ENCODE results near the gene IGFBP2. TPM values are rescaled to one million over a fixed set of nuclear protein-coding genes. Genes with fewer than 3 reads are reported as not detected.
"Not testable (repeated sequence)": the region's sequence is repeated elsewhere in the genome, so short reads cannot be mapped to it uniquely, and the experiment has no call there.

The IGFBP2 gene
- total and polyA plus RNA-seq, 10 donors: 61.3 to 334 (median 257) TPM

GRCh38 chr2:216591480-216591879, 41.7 kb upstream of the IGFBP2 start:
- H3K4me1 ChIP-seq: peaks cover 0 to 11% (median 5%) of the 10 kb centered on the region in 6 donors
- intact Hi-C loops (cut with DNase I; ENCODE audit: low total_unique reads): no loop called here
- no peaks in the 10 kb centered on the region for H3K27me3 ChIP-seq (replicated peaks in 1 of 7)
- H3K36me3 ChIP-seq: no peaks in the 10 kb centered on the region
- DNase-seq: no peak
- TF ChIP-seq POLR2AphosphoS5 (IDR thresholded peaks at IDR 0.05): no peak
- TF ChIP-seq CTCF (IDR thresholded peaks at IDR 0.05 in 8 of 11, conservative IDR thresholded peaks at IDR 0.05 in 3 of 11): no peak
- no peak for TF ChIP-seq POLR2A (IDR thresholded peaks at IDR 0.05)
- 81 to 91% (median 86%) methylated on average over 6 of the region's 6 CpGs for WGBS, 5 donors
- H3K9me3 ChIP-seq: no peaks in the 10 kb centered on the region
- no peak overlapping the region for H3K4me3 ChIP-seq
- peak overlapping the region in 6 of 8 donors; percentile 53 to 70 (median 66) for H3K27ac ChIP-seq

- Histone ChIP-seq H3K9me3 (no peaks in the 10 kb centered on the region), H3K27ac (no peak overlapping the region), H3K4me1 (peaks cover 0 to 17% (median 9%) of the 10 kb centered on the region in 6 donors), H3K36me3 (no peaks in the 10 kb centered on the region), H3K27me3 (replicated peaks in 1 of 7) (no peaks in the 10 kb centered on the region), H3K4me3 (no peak overlapping the region)
- intact Hi-C loops (cut with DNase I; ENCODE audit: low total_unique reads): no loop called here
- DNase-seq: no peak
- no peak for TF ChIP-seq CTCF (IDR thresholded peaks at IDR 0.05 in 8 of 11, conservative IDR thresholded peaks at IDR 0.05 in 3 of 11)
- TF ChIP-seq POLR2A (IDR thresholded peaks at IDR 0.05): no peak
- TF ChIP-seq POLR2AphosphoS5 (IDR thresholded peaks at IDR 0.05): no peak
- whole genome bisulfite sequencing, 5 donors: 79 to 91% (median 87%) methylated on average over 1 of the region's 1 CpG
These were observed 39.1 kb upstream of the IGFBP2 start for GRCh38 chr2:216594081-216594480.

GRCh38 chr2:216596236-216596979, 36.8 kb upstream of the IGFBP2 start:
- Histone ChIP-seq H3K27ac (peak overlapping the region in 7 of 8 donors; percentile 12 to 70 (median 58)), H3K4me1 (peaks cover 0 to 17% (median 9%) of the 10 kb centered on the region in 6 donors), H3K36me3 (no peaks in the 10 kb centered on the region), H3K27me3 (replicated peaks in 1 of 7) (no peaks in the 10 kb centered on the region), H3K9me3 (no peaks in the 10 kb centered on the region), H3K4me3 (no peak overlapping the region)
- 34 to 58% (median 54%) methylated on average over 8 of the region's 8 CpGs for WGBS, 5 donors
- DNase-seq: no peak
- intact Hi-C loops (cut with DNase I; ENCODE audit: low total_unique reads): no loop called here
- TF ChIP-seq POLR2A (IDR thresholded peaks at IDR 0.05): no peak
- TF ChIP-seq POLR2AphosphoS5 (IDR thresholded peaks at IDR 0.05): peak in 1 of 3 donors; percentile 33
- TF ChIP-seq CTCF (IDR thresholded peaks at IDR 0.05 in 8 of 11, conservative IDR thresholded peaks at IDR 0.05 in 3 of 11): no peak

GRCh38 chr2:216596980-216597509, 36.2 kb upstream of the IGFBP2 start:
- no peak for DNase-seq
- peaks cover 0 to 3% (median 0%) of the 10 kb centered on the region in 7 donors for H3K27me3 ChIP-seq (replicated peaks in 1 of 7)
- H3K9me3 ChIP-seq: no peaks in the 10 kb centered on the region
- intact Hi-C loops (cut with DNase I; ENCODE audit: low total_unique reads): no loop called here
- WGBS, 5 donors: 55 to 75% (median 56%) methylated on average over 5 of the region's 5 CpGs
- H3K27ac ChIP-seq: peak overlapping the region in 6 of 8 donors; percentile 45 to 70 (median 59)
- H3K36me3 ChIP-seq: no peaks in the 10 kb centered on the region
- peaks cover 0 to 17% (median 9%) of the 10 kb centered on the region in 6 donors for H3K4me1 ChIP-seq
- TF ChIP-seq POLR2A (IDR thresholded peaks at IDR 0.05) (no peak), CTCF (IDR thresholded peaks at IDR 0.05 in 8 of 11, conservative IDR thresholded peaks at IDR 0.05 in 3 of 11) (no peak), POLR2AphosphoS5 (IDR thresholded peaks at IDR 0.05) (no peak)
- H3K4me3 ChIP-seq: no peak overlapping the region

GRCh38 chr2:216597825-216598224, 35.4 kb upstream of the IGFBP2 start:
- H3K27me3 ChIP-seq (replicated peaks in 1 of 7); H3K36me3 ChIP-seq; H3K4me3 ChIP-seq; H3K9me3 ChIP-seq; intact Hi-C loops (cut with DNase I; ENCODE audit: low total_unique reads); DNase-seq: not testable (repeated sequence)
- Histone ChIP-seq H3K27ac (peak overlapping the region in 6 of 8 donors; percentile 10 to 70 (median 58)), H3K4me1 (peaks cover 0 to 17% (median 9%) of the 10 kb centered on the region in 6 donors)
- 77 to 90% (median 83%) methylated on average over 7 of the region's 7 CpGs for WGBS, 5 donors

Data from spleen (tissue), 11 donors.